H9 (cell line): Measurements from ENCODE around the gene WSCD2. TPM values are rescaled to one million over a fixed set of nuclear protein-coding genes. Genes with fewer than 3 reads are reported as not detected.

ENCODE experiments used
- DNase-seq: peaks from one replicate; pipeline ENCODE4 v3.0.0-alpha.2; 2017
- H2AFZ ChIP-seq: one replicate; pipeline ENCODE4 v1.6.1; 2013; ENCODE audit warnings: mild to moderate bottlenecking, low read length, control low read depth, moderate library complexity
- H2AK5ac ChIP-seq: 2 replicates; pipeline ENCODE4 v1.6.1; 2013; ENCODE audit warnings: low read length, control low read depth, mixed read lengths; ENCODE audit not compliant: insufficient read length
- H2BK120ac ChIP-seq: one replicate; pipeline ENCODE4 v1.6.1; 2013; ENCODE audit warnings: low read depth, mild to moderate bottlenecking, low read length, control low read depth, inconsistent platforms; ENCODE audit not compliant: poor library complexity, severe bottlenecking
- H2BK12ac ChIP-seq: 2 replicates; pipeline ENCODE4 v1.6.1; 2013; ENCODE audit warnings: low read length, control low read depth, mixed read lengths, low read depth; ENCODE audit not compliant: insufficient read length
- H2BK15ac ChIP-seq: 2 replicates; pipeline ENCODE4 v1.6.1; 2013; ENCODE audit warnings: low read depth, low read length, control low read depth
- H2BK20ac ChIP-seq: one replicate; pipeline ENCODE4 v1.6.1; 2013; ENCODE audit warnings: low read depth, mild to moderate bottlenecking, low read length, control low read depth, inconsistent platforms; ENCODE audit not compliant: poor library complexity, severe bottlenecking
- H2BK5ac ChIP-seq: 2 replicates; pipeline ENCODE4 v1.6.1; 2013; ENCODE audit warnings: low read length, control low read depth, mixed read lengths; ENCODE audit not compliant: insufficient read length
- H3K14ac ChIP-seq: 2 replicates; pipeline ENCODE4 v1.6.1; 2013; ENCODE audit warnings: low read length, control low read depth; ENCODE audit not compliant: insufficient read depth
- H3K18ac ChIP-seq: 2 replicates; pipeline ENCODE4 v1.6.1; 2013; ENCODE audit warnings: low read depth, mild to moderate bottlenecking, mixed read lengths, low read length, control low read depth; ENCODE audit not compliant: insufficient read length
- H3K23ac ChIP-seq: 2 replicates; pipeline ENCODE4 v1.6.1; 2013; ENCODE audit warnings: low read length, control low read depth, mixed read lengths, low read depth; ENCODE audit not compliant: insufficient read length
- H3K23me2 ChIP-seq: 2 replicates; pipeline ENCODE4 v1.6.1; 2013; ENCODE audit warnings: low read depth, mild to moderate bottlenecking, mixed read lengths, low read length, control low read depth; ENCODE audit not compliant: insufficient read length, poor library complexity, severe bottlenecking
- H3K27ac ChIP-seq: 2 replicates; pipeline ENCODE4 v1.5.1; 2013; ENCODE audit warnings: low read length, control low read depth, mixed read lengths, low read depth; ENCODE audit not compliant: insufficient read length
- H3K27me3 ChIP-seq: 2 replicates; pipeline ENCODE4 v1.6.1; 2013; ENCODE audit warnings: low read length, control low read depth, inconsistent platforms; ENCODE audit not compliant: insufficient read depth
- H3K4ac ChIP-seq: 2 replicates; pipeline ENCODE4 v1.6.1; 2013; ENCODE audit warnings: low read depth, mild to moderate bottlenecking, control low read depth, inconsistent platforms, low read length, moderate library complexity
- H3K4me1 ChIP-seq: 2 replicates; pipeline ENCODE4 v1.6.1; 2013; ENCODE audit warnings: low read length, control low read depth, inconsistent platforms; ENCODE audit not compliant: insufficient read depth
- H3K4me2 ChIP-seq: 2 replicates; pipeline ENCODE4 v1.6.1; 2013; ENCODE audit warnings: low read length, control low read depth, mixed read lengths; ENCODE audit not compliant: insufficient read length, insufficient read depth
- H3K56ac ChIP-seq: 2 replicates; pipeline ENCODE4 v1.6.1; 2013; ENCODE audit warnings: low read depth, mild to moderate bottlenecking, mixed read lengths, low read length, control low read depth; ENCODE audit not compliant: insufficient read length
- H3K79me1 ChIP-seq: 2 replicates; pipeline ENCODE4 v1.6.1; 2013; ENCODE audit warnings: low read depth, mild to moderate bottlenecking, moderate library complexity, low read length, control low read depth, inconsistent platforms; ENCODE audit not compliant: insufficient read depth, poor library complexity, severe bottlenecking
- H3K79me2 ChIP-seq: 2 replicates; pipeline ENCODE4 v1.6.1; 2013; ENCODE audit warnings: low read length, control low read depth, inconsistent platforms; ENCODE audit not compliant: insufficient read depth
- H3K9ac ChIP-seq: 2 replicates; pipeline ENCODE4 v1.6.1; 2013; ENCODE audit warnings: low read length, control low read depth, mixed read lengths; ENCODE audit not compliant: insufficient read length; ENCODE audit errors: extremely low read depth
- H3K9me3 ChIP-seq: one replicate; pipeline ENCODE4 v1.6.1; 2013; ENCODE audit warnings: low read depth, low read length, inconsistent platforms; ENCODE audit not compliant: control insufficient read depth
- H3T11ph ChIP-seq: one replicate; pipeline ENCODE4 v1.6.1; 2013; ENCODE audit warnings: mild to moderate bottlenecking, low read length, control low read depth, inconsistent platforms
- H4K20me1 ChIP-seq: one replicate; pipeline ENCODE4 v1.6.1; 2013; ENCODE audit not compliant: control insufficient read depth, insufficient read length, insufficient read depth
- H4K5ac ChIP-seq: 2 replicates; pipeline ENCODE4 v1.6.1; 2013; ENCODE audit warnings: low read depth, mild to moderate bottlenecking, mixed read lengths, low read length, control low read depth; ENCODE audit not compliant: insufficient read length
- H4K8ac ChIP-seq: replicated peaks from 2 replicates; pipeline ENCODE4 v1.6.1; 2013; ENCODE audit warnings: low read length, control low read depth, mixed read lengths, low read depth; ENCODE audit not compliant: insufficient read length
- H4K91ac ChIP-seq: 2 replicates; pipeline ENCODE4 v1.6.1; 2013; ENCODE audit warnings: low read depth, mild to moderate bottlenecking, moderate library complexity, mixed read lengths, low read length, control low read depth; ENCODE audit not compliant: insufficient read length
- H3K27ac Mint-ChIP-seq, 3 experiments: 2 replicates in 2 of 3; 3 replicates in 1 of 3; pipeline ENCODE4 v1.8.0; 2020 to 2021; ENCODE audit warnings: mixed read lengths in 3 of 3, mild to moderate bottlenecking in 1 of 3, moderate library complexity in 1 of 3
- H3K27me3 Mint-ChIP-seq: 2 replicates; pipeline ENCODE4 v1.8.0; 2021; ENCODE audit warnings: low read depth, mild to moderate bottlenecking, moderate library complexity, mixed read lengths
- H3K36me3 Mint-ChIP-seq, 3 experiments: 2 replicates in 2 of 3; 3 replicates in 1 of 3; pipeline ENCODE4 v1.8.0; 2020 to 2021; ENCODE audit warnings: low read depth in 3 of 3, mixed read lengths in 3 of 3; ENCODE audit not compliant: insufficient read depth in 1 of 3
- H3K4me1 Mint-ChIP-seq, 2 experiments: 2 replicates each; pipeline ENCODE4 v1.8.0; 2020; ENCODE audit warnings: mixed read lengths in 2 of 2
- H3K4me3 Mint-ChIP-seq, 2 experiments: 2 replicates in 1 of 2; 3 replicates in 1 of 2; pipeline ENCODE4 v1.8.0; 2020 to 2021; ENCODE audit warnings: mild to moderate bottlenecking in 2 of 2, mixed read lengths in 2 of 2, moderate library complexity in 1 of 2
- H3K9me3 Mint-ChIP-seq, 2 experiments: 2 replicates in 1 of 2; 3 replicates in 1 of 2; pipeline ENCODE4 v1.8.0; 2020; ENCODE audit warnings: mild to moderate bottlenecking in 2 of 2, mixed read lengths in 2 of 2, moderate library complexity in 1 of 2
- CTCF ChIP-seq: fragments of 200-600 bp; sonication (generic); conservative IDR thresholded peaks from 3 replicates; pipeline ENCODE4 v1.8.0; 2021; ENCODE audit warnings: antibody characterized with exemption, mild to moderate bottlenecking
- WGBS: extraction: QIAGEN DNeasy Blood & Tissue Kit; methylation state at CpG from one replicate; pipeline ENCODE4 v1.1.7; 2013; ENCODE audit warnings: missing lambda C conversion rate, low lambda C conversion rate, mixed read lengths; ENCODE audit not compliant: insufficient read length; ENCODE audit errors: extremely low coverage; 5-methylcytosine and 5-hydroxymethylcytosine counted together
- total RNA-seq: library from RNA; stranded (reverse); gene quantifications from 2 replicates; pipeline ENCODE4 v1.2.1, GENCODE V29; 2021

WSCD2 gene
- total RNA-seq, 1 experiment from 2014 or later, result 0.92 TPM

- DNase-seq, result no peak
- Mint-ChIP-seq H3K27ac (no peak overlapping the region), H3K4me3 (no peak overlapping the region), H3K36me3 (peaks cover 0 to 2% (median 1%) of the 10 kb centered on the region in 3 experiments; a peak in 2 of 7 replicates), H3K9me3 (peaks cover 3% of the 10 kb centered on the region in 2 experiments; a peak in 2 of 5 replicates), H3K27me3 (peaks cover 2% of the 10 kb centered on the region; the same call in 1 of the 2 replicates), H3K4me1 (peaks cover 8 to 12% of the 10 kb centered on the region in 2 experiments)
- Histone ChIP-seq H3K56ac (no peak overlapping the region), H2BK5ac (no peak overlapping the region), H4K20me1 (no peaks in the 10 kb centered on the region), H2BK15ac (no peak overlapping the region), H3K4ac (no peak overlapping the region), H3K79me2 (no peaks in the 10 kb centered on the region), H3K9ac (no peak overlapping the region), H4K8ac (no peak overlapping the region), H3K79me1 (no peaks in the 10 kb centered on the region), H2AK5ac (no peak overlapping the region), H3K18ac (no peak overlapping the region), H3K27ac (no peak overlapping the region), H3K9me3 (no peaks in the 10 kb centered on the region), H3K14ac (no peak overlapping the region), H3K4me2 (no peak overlapping the region), H3K27me3 (no peaks in the 10 kb centered on the region), H3K23ac (no peak overlapping the region), H2BK120ac (no peak overlapping the region), H3K4me1 (no peaks in the 10 kb centered on the region), H4K91ac (no peak overlapping the region), H2BK20ac (no peak overlapping the region), H2AFZ (no peak overlapping the region), H3T11ph (no peak overlapping the region), H4K5ac (no peak overlapping the region), H3K23me2 (no peaks in the 10 kb centered on the region), H2BK12ac (no peak overlapping the region)
- no peak for TF ChIP-seq CTCF
- no CpG with 5 or more reads among the region's 2 CpGs for WGBS
Observed at GRCh38 chr12:108297424-108297823, 168.3 kb downstream of the WSCD2 start.
